Brain microvascular endothelial cell (primary cell): ENCODE results near the gene AKAP13.

Experiments used
- DNase-seq: peaks from one replicate; pipeline ENCODE4 v3.0.0-alpha.2; 2020
- H3K27ac ChIP-seq: fragments of 250-450 bp; sonication (Bioruptor Pico); 2 replicates; pipeline ENCODE4 v1.5.1; 2020; ENCODE audit warnings: mild to moderate bottlenecking, moderate library complexity
- H3K27me3 ChIP-seq: fragments of 250-450 bp; sonication (Bioruptor Pico); replicated peaks from 2 replicates; pipeline ENCODE4 v1.5.1; 2020; ENCODE audit warnings: mild to moderate bottlenecking
- H3K36me3 ChIP-seq: fragments of 250-450 bp; sonication (Bioruptor Pico); replicated peaks from 2 replicates; pipeline ENCODE4 v1.5.1; 2020; ENCODE audit warnings: mild to moderate bottlenecking
- H3K4me3 ChIP-seq: 2 replicates; pipeline ENCODE4 v1.5.1; 2011; ENCODE audit warnings: low read depth, mild to moderate bottlenecking, control low read depth, low read length, moderate library complexity
- in situ Hi-C: cut with HindIII; loops from 2 replicates; pipeline ENCODE4 v1.10.0; 2017; ENCODE audit warnings: low sequenced_read_pairs, low pct_ligation_motif_present
- TF ChIP-seq, protein P1 (sequence below): IDR thresholded peaks from 2 replicates; pipeline ENCODE4 v1.5.1; 2011; ENCODE audit warnings: low read depth, mild to moderate bottlenecking, moderate library complexity, low read length, control low read depth, inconsistent platforms; ENCODE audit errors: missing control alignments

The AKAP13 gene

DNA sequence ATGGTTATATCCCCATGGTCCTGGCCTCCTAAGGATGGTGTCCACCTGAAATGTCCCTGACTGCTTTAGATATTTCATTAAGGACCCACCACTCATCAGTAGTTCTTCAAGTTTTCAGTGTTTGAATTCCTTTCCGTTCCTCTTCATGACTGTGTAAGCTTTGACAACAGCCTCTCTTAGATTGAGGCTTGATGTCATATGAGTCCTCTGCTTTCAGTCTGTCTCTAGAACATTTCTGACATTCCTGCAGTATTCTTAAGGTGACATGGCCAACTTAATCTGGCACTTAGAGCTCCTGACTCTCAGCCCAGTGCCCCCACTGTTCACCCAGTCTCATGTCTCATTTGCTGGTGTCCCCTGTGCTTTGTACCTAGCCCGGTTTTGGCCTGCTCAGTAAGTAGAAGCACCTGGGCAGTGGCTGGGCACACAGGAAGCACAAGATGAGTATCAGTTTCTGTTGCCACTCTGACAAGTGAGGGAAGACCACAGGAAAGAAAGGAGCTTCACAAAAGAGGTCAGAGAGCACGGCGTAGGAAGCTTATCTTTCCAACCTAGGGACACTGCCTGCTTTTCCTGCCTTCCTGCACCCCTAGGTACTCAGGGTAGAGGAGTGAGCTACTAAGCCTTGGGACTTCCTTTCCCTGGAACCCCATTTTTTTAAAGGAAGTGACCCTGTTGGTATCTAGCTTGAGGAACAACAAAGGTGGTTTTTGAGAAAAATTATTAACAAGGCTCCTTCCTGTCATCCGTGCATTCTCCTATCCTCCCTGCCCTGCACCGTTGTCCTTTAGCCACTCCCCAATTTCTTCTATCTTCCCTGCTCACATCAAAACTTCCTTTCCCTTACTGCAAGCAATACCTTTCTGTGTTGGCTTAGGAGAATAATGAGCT is 311.2 kb downstream of the AKAP13 start:
- Histone ChIP-seq H3K4me3 (no peak overlapping the region), H3K36me3 (peaks cover 17% of the 10 kb centered on the region)
- DNase-seq: no peak

DNA sequence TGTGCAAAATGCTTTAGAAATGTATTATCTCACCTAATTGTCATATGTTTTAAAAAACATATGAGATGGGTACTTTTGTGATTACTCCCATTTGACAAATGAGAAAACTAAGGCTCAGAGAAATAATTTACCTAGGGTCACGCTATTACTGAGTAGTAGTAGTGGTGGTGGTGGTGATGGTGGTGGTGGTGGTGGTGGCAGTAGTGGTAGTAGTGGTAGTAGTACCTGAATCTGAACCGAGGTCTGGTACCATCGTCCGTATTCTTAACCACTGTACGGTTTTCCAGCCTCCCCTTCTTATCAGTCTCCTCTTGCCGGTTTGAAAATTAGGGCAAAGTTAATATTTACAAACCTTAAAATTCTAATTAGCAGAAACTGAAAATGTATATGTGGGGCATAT is 311.9 kb downstream of the AKAP13 start:
- no peak for DNase-seq
- in situ Hi-C loops: no loop called here
- Histone ChIP-seq H3K36me3 (peaks cover 12% of the 10 kb centered on the region), H3K27ac (no peak overlapping the region), H3K4me3 (no peak overlapping the region), H3K27me3 (no peaks in the 10 kb centered on the region)
- TF ChIP-seq, protein P1, sequence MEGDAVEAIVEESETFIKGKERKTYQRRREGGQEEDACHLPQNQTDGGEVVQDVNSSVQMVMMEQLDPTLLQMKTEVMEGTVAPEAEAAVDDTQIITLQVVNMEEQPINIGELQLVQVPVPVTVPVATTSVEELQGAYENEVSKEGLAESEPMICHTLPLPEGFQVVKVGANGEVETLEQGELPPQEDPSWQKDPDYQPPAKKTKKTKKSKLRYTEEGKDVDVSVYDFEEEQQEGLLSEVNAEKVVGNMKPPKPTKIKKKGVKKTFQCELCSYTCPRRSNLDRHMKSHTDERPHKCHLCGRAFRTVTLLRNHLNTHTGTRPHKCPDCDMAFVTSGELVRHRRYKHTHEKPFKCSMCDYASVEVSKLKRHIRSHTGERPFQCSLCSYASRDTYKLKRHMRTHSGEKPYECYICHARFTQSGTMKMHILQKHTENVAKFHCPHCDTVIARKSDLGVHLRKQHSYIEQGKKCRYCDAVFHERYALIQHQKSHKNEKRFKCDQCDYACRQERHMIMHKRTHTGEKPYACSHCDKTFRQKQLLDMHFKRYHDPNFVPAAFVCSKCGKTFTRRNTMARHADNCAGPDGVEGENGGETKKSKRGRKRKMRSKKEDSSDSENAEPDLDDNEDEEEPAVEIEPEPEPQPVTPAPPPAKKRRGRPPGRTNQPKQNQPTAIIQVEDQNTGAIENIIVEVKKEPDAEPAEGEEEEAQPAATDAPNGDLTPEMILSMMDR: no peak

More for the DNA sequence above, 311.2 kb downstream of the AKAP13 start:
- H3K27me3 ChIP-seq: no peaks in the 10 kb centered on the region
- TF ChIP-seq, protein P1: no peak
- H3K27ac ChIP-seq: no peak overlapping the region
- in situ Hi-C loops: no loop called here

DNA sequence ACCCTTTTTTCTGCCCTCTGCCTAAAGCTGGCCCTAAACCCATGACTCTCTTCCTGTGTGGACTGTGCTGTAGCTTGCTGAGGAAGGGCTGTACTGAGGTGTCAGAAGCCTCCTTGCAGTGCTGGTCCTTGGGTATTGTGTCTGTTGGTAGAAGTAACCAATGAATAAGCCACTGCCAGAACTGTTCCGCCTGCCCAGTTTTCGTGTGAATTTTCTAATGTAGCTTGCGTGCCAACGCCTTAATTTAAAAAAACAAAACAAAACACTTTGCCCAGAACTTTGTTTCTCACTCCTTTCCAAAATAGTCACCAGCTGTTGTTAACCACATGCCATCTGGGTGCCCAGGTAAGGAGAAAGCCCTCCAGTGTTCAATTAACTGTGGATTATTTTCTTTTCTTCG is 312.5 kb downstream of the AKAP13 start:
- Histone ChIP-seq H3K4me3 (no peak overlapping the region), H3K27ac (no peak overlapping the region)
- DNase-seq: no peak

DNA sequence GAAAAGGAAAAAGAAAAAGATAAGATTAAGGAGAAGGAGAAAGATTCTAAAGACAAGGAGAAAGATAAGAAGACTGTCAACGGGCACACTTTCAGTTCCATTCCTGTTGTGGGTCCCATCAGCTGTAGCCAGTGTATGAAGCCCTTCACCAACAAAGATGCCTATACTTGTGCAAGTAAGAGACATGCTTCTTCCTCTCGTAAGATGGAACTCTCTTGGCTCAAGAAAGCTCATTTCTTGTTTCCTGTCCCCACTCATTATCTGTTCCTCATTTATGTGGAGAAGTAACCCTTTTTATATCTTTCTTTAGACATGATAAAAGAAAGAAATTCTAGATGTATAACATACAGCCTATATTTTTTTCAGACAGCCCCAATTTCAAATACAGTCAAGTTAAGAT is 312.9 kb downstream of the AKAP13 start:
- DNase-seq: no peak
- H3K27ac ChIP-seq: no peak overlapping the region
- H3K36me3 ChIP-seq: peaks cover 12% of the 10 kb centered on the region
- TF ChIP-seq, protein P1: no peak
- no peaks in the 10 kb centered on the region for H3K27me3 ChIP-seq
- in situ Hi-C loops: no loop called here
- no peak overlapping the region for H3K4me3 ChIP-seq

More for the DNA sequence above, 312.5 kb downstream of the AKAP13 start:
- in situ Hi-C loops: no loop called here
- Histone ChIP-seq H3K27me3 (no peaks in the 10 kb centered on the region), H3K36me3 (peaks cover 12% of the 10 kb centered on the region)
- TF ChIP-seq, protein P1: no peak

DNA sequence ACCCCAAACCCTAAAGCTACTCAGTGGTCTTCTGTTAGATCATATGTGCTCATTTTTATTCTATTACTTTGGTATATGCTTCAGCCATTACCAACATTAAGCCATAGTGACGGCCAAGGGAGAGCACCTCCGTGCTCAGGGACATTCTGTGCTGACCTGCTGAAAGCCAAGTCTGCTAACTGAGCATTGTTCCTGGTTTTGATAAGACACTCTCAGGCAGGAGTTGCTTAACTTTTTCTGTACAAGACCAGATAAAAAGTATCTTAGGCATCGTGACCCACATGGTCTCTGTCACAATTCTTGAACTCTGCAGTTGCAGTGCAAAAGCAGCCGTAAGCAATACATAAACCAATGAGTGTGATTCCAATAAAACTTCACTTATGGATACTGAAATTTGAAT is 313.7 kb downstream of the AKAP13 start:
- in situ Hi-C loops: no loop called here
- TF ChIP-seq, protein P1: no peak
- no peaks in the 10 kb centered on the region for H3K27me3 ChIP-seq
- H3K36me3 ChIP-seq: peaks cover 12% of the 10 kb centered on the region
- DNase-seq: no peak
- no peak overlapping the region for H3K4me3 ChIP-seq
- H3K27ac ChIP-seq: no peak overlapping the region
